ENCODE results near the gene RAB24.
A peak's percentile ranks its signal among the peaks of the same experiment; 100 is the strongest.

RAB24 gene

DNA sequence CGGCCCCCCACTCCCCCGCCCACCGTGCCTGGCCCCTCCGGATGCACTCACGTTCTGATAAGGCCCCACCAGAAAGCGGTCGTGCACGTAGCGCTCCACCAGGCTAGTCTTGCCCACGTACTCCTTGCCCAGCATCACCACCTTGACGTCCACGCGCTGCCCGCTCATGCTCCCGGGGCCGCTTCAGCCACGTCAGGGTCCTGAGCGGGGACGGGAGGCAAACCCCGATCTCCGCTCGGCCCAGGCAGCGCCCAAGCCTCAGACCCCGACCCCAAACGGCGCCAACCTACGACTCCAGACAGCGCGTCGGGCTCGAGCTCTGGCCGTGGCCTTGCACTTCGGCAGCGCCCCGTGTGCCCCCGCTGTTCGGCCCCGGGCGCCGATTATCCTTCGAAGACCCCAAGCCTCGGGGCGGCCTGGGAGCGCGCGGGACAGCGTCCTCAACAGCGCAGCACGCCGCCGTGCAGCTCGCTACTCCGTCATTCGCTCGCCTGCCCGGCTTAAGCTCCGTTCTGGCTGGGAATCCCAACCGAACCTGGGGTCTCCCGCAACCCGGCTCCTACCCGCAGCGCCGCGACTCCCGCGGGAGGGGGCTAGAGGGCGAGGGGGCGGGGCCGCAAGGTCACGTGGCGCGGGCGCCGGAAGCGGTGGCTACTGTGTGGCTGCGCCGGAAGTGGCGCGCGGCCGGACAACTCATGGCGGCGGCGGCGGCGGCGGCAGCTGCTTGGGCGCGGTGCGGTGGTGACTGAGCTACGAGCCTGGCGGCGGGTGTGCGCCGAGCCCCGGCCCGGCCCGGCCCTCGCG, at the start of gene RAB24, which contains the start of gene PRELID1:
Gene RAB24 (minus strand): TSS at position 599 of the 804 bp plus-strand sequence. CDS start 431 bp downstream, at position 168.
Gene PRELID1 (plus strand): TSS at position 679 of the 804 bp plus-strand sequence. CDS start 187 bp downstream, outside the sequence.
- no peak for TF ChIP-seq RAD21 (IDR thresholded peaks at IDR 0.05; ENCODE audit: low read depth)
- no peak for TF ChIP-seq FOXM1 (IDR thresholded peaks at IDR 0.05; ENCODE audit: borderline replicate concordance, low read depth)
- TF ChIP-seq, protein P1, sequence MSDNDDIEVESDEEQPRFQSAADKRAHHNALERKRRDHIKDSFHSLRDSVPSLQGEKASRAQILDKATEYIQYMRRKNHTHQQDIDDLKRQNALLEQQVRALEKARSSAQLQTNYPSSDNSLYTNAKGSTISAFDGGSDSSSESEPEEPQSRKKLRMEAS (IDR thresholded peaks at IDR 0.05): peak; percentile 63
- TF ChIP-seq TAF1 (IDR thresholded peaks at IDR 0.05; ENCODE audit: low read depth): peak; percentile 80; the same call in 1 of the 2 replicates
- no peak for TF ChIP-seq CEBPB (IDR thresholded peaks at IDR 0.05)
- TF ChIP-seq, protein P2, sequence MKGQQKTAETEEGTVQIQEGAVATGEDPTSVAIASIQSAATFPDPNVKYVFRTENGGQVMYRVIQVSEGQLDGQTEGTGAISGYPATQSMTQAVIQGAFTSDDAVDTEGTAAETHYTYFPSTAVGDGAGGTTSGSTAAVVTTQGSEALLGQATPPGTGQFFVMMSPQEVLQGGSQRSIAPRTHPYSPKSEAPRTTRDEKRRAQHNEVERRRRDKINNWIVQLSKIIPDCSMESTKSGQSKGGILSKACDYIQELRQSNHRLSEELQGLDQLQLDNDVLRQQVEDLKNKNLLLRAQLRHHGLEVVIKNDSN (IDR thresholded peaks at IDR 0.05): peak; percentile 98
- peak; percentile 25; the same call in 1 of the 2 replicates for TF ChIP-seq EP300 (IDR thresholded peaks at IDR 0.05; ENCODE audit: borderline replicate concordance)
- TF ChIP-seq EGR1 (IDR thresholded peaks at IDR 0.05): no peak
- TF ChIP-seq TEAD4 (IDR thresholded peaks at IDR 0.05): no peak
- no peak; the same call in 1 of the 2 replicates for TF ChIP-seq TCF12 (IDR thresholded peaks at IDR 0.05; ENCODE audit: low read depth)
- no peak for TF ChIP-seq NFIC (IDR thresholded peaks at IDR 0.05)
- TF ChIP-seq ZBTB7A (IDR thresholded peaks at IDR 0.05; ENCODE audit: low read depth): peak; percentile 90
- peak; percentile 89 for TF ChIP-seq YY1 (IDR thresholded peaks at IDR 0.05; ENCODE audit: low read depth)
- TF ChIP-seq, protein P3, sequence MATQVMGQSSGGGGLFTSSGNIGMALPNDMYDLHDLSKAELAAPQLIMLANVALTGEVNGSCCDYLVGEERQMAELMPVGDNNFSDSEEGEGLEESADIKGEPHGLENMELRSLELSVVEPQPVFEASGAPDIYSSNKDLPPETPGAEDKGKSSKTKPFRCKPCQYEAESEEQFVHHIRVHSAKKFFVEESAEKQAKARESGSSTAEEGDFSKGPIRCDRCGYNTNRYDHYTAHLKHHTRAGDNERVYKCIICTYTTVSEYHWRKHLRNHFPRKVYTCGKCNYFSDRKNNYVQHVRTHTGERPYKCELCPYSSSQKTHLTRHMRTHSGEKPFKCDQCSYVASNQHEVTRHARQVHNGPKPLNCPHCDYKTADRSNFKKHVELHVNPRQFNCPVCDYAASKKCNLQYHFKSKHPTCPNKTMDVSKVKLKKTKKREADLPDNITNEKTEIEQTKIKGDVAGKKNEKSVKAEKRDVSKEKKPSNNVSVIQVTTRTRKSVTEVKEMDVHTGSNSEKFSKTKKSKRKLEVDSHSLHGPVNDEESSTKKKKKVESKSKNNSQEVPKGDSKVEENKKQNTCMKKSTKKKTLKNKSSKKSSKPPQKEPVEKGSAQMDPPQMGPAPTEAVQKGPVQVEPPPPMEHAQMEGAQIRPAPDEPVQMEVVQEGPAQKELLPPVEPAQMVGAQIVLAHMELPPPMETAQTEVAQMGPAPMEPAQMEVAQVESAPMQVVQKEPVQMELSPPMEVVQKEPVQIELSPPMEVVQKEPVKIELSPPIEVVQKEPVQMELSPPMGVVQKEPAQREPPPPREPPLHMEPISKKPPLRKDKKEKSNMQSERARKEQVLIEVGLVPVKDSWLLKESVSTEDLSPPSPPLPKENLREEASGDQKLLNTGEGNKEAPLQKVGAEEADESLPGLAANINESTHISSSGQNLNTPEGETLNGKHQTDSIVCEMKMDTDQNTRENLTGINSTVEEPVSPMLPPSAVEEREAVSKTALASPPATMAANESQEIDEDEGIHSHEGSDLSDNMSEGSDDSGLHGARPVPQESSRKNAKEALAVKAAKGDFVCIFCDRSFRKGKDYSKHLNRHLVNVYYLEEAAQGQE (IDR thresholded peaks at IDR 0.05; ENCODE audit: low read depth): no peak
- no peak; the same call in 1 of the 2 replicates for TF ChIP-seq CREB1 (IDR thresholded peaks at IDR 0.05; ENCODE audit: low read depth)

DNA sequence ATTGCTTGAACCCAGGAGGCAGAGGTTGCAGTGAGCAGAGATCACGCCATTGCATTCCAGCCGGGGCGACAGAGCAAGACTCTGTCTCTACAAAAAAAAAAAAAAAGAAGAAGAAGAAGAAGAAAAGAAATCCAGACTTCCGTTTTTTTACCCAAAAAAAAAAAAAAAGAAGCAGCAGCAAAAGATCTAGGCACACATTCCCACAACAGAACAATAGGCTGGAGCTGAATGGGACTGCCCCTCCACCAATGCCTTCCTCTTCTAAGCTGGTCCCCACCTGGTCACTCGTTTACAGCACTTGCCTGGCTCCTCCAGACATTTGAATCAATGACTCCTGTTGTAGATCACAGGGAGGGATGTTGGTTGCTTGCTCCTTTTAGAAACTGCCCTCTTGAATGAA, 49.6 kb upstream of the RAB24 start:
- TF ChIP-seq TEAD4 (IDR thresholded peaks at IDR 0.05): no peak
- TF ChIP-seq, protein P2 (IDR thresholded peaks at IDR 0.05): no peak
- TF ChIP-seq YY1 (IDR thresholded peaks at IDR 0.05; ENCODE audit: low read depth): no peak
- no peak for TF ChIP-seq ZBTB7A (IDR thresholded peaks at IDR 0.05; ENCODE audit: low read depth)
- TF ChIP-seq NFIC (IDR thresholded peaks at IDR 0.05): no peak
- no peak for TF ChIP-seq RAD21 (IDR thresholded peaks at IDR 0.05; ENCODE audit: low read depth)
- TF ChIP-seq EP300 (IDR thresholded peaks at IDR 0.05; ENCODE audit: borderline replicate concordance): no peak
- TF ChIP-seq, protein P3 (IDR thresholded peaks at IDR 0.05; ENCODE audit: low read depth): no peak
- TF ChIP-seq EGR1 (IDR thresholded peaks at IDR 0.05): no peak
- TF ChIP-seq FOXM1 (IDR thresholded peaks at IDR 0.05; ENCODE audit: borderline replicate concordance, low read depth): no peak
- no peak for TF ChIP-seq TAF1 (IDR thresholded peaks at IDR 0.05; ENCODE audit: low read depth)
- TF ChIP-seq TCF12 (IDR thresholded peaks at IDR 0.05; ENCODE audit: low read depth): no peak
- no peak for TF ChIP-seq CEBPB (IDR thresholded peaks at IDR 0.05)
- TF ChIP-seq CREB1 (IDR thresholded peaks at IDR 0.05; ENCODE audit: low read depth): no peak
- TF ChIP-seq, protein P1 (IDR thresholded peaks at IDR 0.05): no peak

DNA sequence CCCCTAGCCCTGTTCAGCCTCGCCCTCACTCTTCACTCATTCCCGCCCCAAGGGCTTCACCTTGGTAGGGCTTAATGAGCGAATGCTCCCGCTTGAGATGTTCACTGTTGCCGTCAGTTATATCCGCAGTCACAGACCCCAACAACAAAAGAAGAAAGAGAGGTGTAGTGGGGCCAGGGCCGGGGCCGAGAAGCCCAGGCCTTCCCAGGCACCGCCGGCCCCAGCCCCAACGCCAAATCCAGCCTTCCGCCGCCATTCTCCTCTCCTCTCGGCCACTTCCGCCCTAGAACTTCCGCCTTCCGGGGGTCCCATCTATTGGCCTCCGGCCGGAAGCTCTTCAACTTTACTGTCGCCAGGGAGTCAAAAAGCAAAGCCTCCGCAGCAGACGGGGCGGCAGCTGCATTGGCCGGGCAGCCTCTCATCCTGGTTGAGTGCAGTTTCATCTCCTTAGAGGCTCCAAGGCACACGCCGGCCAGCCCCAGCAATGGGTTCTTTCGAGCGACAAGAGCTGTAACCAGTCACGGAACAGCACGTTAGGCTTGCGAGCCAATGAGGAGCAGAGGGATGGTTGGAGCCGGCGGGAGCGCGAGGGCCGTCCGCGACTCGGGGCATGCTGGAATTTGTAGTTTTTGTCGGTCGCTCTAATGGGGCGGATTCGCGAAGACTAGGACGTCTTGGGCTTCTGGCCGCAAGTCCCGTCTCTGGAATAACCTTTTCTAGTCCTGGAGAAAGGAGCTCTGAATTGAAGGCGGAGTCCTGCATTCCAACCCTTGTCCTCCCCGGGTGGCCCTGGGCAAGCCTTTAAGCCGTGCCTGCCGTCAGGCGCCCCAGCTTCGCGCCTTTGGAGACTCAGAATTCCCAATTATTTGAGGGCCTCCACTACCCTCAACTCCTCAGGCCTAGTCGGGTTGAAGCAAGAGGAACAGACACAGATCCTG, 48.1 kb upstream of the RAB24 start, which contains the start of gene LMAN2:
Gene LMAN2 (minus strand): TSS at position 277 of the 938 bp plus-strand sequence. CDS start 21 bp downstream, at position 256.
- TF ChIP-seq YY1 (IDR thresholded peaks at IDR 0.05; ENCODE audit: low read depth) (peak; percentile 93), ZBTB7A (IDR thresholded peaks at IDR 0.05; ENCODE audit: low read depth) (no peak), FOXM1 (IDR thresholded peaks at IDR 0.05; ENCODE audit: borderline replicate concordance, low read depth) (peak; percentile 38; the same call in 1 of the 2 replicates), NFIC (IDR thresholded peaks at IDR 0.05) (peak; percentile 52; the same call in 1 of the 2 replicates), TCF12 (IDR thresholded peaks at IDR 0.05; ENCODE audit: low read depth) (peak; percentile 81), CEBPB (IDR thresholded peaks at IDR 0.05) (no peak), TAF1 (IDR thresholded peaks at IDR 0.05; ENCODE audit: low read depth) (peak; percentile 97), TEAD4 (IDR thresholded peaks at IDR 0.05) (no peak), CREB1 (IDR thresholded peaks at IDR 0.05; ENCODE audit: low read depth) (peak; percentile 63; the same call in 1 of the 2 replicates), EGR1 (IDR thresholded peaks at IDR 0.05) (peak; percentile 32; the same call in 1 of the 2 replicates), EP300 (IDR thresholded peaks at IDR 0.05; ENCODE audit: borderline replicate concordance) (peak; percentile 18; the same call in 1 of the 2 replicates)
- TF ChIP-seq, protein P1 (IDR thresholded peaks at IDR 0.05): peak; percentile 73
